Measurements from ENCODE around the gene TRPM5. TPM values are rescaled to one million over a fixed set of nuclear protein-coding genes. Genes with fewer than 3 reads are reported as not detected.

The TRPM5 gene
- polyA plus RNA-seq, 1 of the 3 experiments (the other 2 are of a cell fraction), result not detected

DNA sequence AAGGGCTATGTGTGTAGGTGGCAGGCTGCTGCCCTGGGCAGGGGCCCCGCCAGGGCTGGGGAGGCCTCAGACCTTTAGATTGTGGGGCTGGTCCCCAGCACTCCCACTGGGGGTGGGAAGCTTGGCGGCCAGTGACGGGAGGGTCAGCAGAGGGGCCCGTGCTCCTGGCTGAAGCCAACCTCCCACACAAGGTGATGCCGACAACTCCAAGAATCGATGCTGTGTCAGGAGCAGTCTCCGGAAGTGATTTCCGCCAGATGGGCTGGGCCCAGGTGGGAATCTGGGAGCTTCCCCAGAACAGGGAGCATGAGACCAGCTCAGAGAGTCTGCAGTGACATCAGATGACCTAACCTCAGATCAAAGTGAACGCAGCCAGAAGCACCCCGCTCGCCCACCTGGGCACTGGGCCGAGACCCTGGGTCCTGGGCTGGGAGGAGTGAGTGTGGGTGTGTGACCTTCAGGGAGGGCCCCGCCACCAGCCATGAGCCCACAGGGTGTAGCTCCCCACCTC is 7.7 kb downstream of the TRPM5 start:
- Histone ChIP-seq H2AFZ (ENCODE audit: low read depth) (no peak overlapping the region), H3K36me3 (replicated peaks in 1 of 2; ENCODE audit: control insufficient read depth in 1 of 2, insufficient read depth in 2 of 2, low read length in 1 of 2) (no peaks in the 10 kb centered on the region), H3K9me2 (no peaks in the 10 kb centered on the region), H3K27me3 (ENCODE audit: insufficient read depth) (no peaks in the 10 kb centered on the region), H3F3A (replicated peaks; ENCODE audit: insufficient read depth) (no peaks in the 10 kb centered on the region), H3K9me3 (no peaks in the 10 kb centered on the region), H3K27ac (ENCODE audit: low read depth in 2 of 2, low read length in 1 of 2) (no peak overlapping the region), H3K9ac (no peak overlapping the region), H3K4me1 (ENCODE audit: control insufficient read depth in 1 of 2, insufficient read depth in 2 of 2, low read depth in 1 of 2, low read length in 1 of 2) (no peaks in the 10 kb centered on the region), H3K4me2 (no peak overlapping the region), H3K79me2 (ENCODE audit: insufficient read depth) (no peaks in the 10 kb centered on the region), H3K4me3 (ENCODE audit: low read depth in 2 of 2, low read length in 1 of 2) (no peak overlapping the region), H4K20me1 (ENCODE audit: insufficient read depth) (no peaks in the 10 kb centered on the region)
- ChIA-PET CTCF (interaction anchor here (1.1 to 3.3 kb wide), 4 partner anchors 8 to 97 kb away, joined by 3 to 19 read pairs (median 12); partner anchors contain the start of gene KCNQ1), POLR2A (no interaction called here)
- 71% methylated on average over 10 of the region's 13 CpGs for WGBS (ENCODE audit: low lambda C conversion rate)
- no peak for DNase-seq
- TF ChIP-seq, protein P1, sequence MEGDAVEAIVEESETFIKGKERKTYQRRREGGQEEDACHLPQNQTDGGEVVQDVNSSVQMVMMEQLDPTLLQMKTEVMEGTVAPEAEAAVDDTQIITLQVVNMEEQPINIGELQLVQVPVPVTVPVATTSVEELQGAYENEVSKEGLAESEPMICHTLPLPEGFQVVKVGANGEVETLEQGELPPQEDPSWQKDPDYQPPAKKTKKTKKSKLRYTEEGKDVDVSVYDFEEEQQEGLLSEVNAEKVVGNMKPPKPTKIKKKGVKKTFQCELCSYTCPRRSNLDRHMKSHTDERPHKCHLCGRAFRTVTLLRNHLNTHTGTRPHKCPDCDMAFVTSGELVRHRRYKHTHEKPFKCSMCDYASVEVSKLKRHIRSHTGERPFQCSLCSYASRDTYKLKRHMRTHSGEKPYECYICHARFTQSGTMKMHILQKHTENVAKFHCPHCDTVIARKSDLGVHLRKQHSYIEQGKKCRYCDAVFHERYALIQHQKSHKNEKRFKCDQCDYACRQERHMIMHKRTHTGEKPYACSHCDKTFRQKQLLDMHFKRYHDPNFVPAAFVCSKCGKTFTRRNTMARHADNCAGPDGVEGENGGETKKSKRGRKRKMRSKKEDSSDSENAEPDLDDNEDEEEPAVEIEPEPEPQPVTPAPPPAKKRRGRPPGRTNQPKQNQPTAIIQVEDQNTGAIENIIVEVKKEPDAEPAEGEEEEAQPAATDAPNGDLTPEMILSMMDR (IDR thresholded peaks at IDR 0.05), result no peak
- TF ChIP-seq GATA2 (CRISPR knock-in tag; IDR thresholded peaks at IDR 0.05) (no peak), RCOR1 (IDR thresholded peaks at IDR 0.05; ENCODE audit: low read length) (no peak), TAF1 (IDR thresholded peaks at IDR 0.05; ENCODE audit: borderline replicate concordance, low read depth, low read length) (no peak), CHD2 (IDR thresholded peaks at IDR 0.05; ENCODE audit: low read length, partially characterized antibody) (no peak)

DNA sequence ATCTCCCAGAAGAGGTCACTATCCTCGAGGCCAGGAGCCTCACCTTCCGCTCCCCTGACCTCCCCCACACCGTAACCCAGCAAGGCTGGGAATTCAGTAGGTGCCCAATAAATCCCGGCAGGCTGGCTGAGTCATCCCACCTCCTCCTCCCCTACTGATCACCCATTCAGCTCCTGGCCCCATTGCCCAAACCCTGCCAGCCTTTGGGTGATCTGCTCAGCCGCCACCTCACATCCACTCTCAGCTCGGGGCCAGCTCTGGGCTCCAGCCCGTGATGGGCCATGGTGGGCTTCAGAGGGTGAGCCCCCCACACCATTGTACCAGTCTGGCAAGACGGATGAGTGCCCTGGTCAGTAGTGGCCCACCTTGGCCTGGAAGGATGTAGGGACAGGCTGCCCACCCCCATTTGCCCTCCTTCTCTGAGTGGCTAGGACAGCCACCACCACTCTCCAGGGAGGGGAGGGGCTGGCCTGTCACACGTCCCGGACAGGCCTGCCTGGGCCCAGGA is 8.2 kb downstream of the TRPM5 start:
- H2AFZ ChIP-seq (ENCODE audit: low read depth), result no peak overlapping the region
- H3K9ac ChIP-seq, result no peak overlapping the region
- no peaks in the 10 kb centered on the region for H3K79me2 ChIP-seq (ENCODE audit: insufficient read depth)
- ChIA-PET CTCF (interaction anchor here (1.1 to 3.3 kb wide), 4 partner anchors 9 to 97 kb away, joined by 3 to 19 read pairs (median 12); partner anchors contain the start of gene KCNQ1), POLR2A (no interaction called here)
- no peak overlapping the region for H3K4me3 ChIP-seq (ENCODE audit: low read depth in 2 of 2, low read length in 1 of 2)
- H3K27me3 ChIP-seq (ENCODE audit: insufficient read depth), result no peaks in the 10 kb centered on the region
- H3F3A ChIP-seq (replicated peaks; ENCODE audit: insufficient read depth), result no peaks in the 10 kb centered on the region
- no peak for DNase-seq
- no peaks in the 10 kb centered on the region for H4K20me1 ChIP-seq (ENCODE audit: insufficient read depth)
- H3K9me3 ChIP-seq, result no peaks in the 10 kb centered on the region
- H3K27ac ChIP-seq (ENCODE audit: low read depth in 2 of 2, low read length in 1 of 2), result no peak overlapping the region
- whole genome bisulfite sequencing (ENCODE audit: low lambda C conversion rate), result 20% methylated on average over 2 of the region's 10 CpGs
- H3K4me2 ChIP-seq, result no peak overlapping the region
- H3K4me1 ChIP-seq (ENCODE audit: control insufficient read depth in 1 of 2, insufficient read depth in 2 of 2, low read depth in 1 of 2, low read length in 1 of 2), result no peaks in the 10 kb centered on the region
- no peaks in the 10 kb centered on the region for H3K9me2 ChIP-seq
- no peaks in the 10 kb centered on the region for H3K36me3 ChIP-seq (replicated peaks in 1 of 2; ENCODE audit: control insufficient read depth in 1 of 2, insufficient read depth in 2 of 2, low read length in 1 of 2)
- TF ChIP-seq MEF2A (IDR thresholded peaks at IDR 0.05; ENCODE audit: borderline replicate concordance, low read depth) (no peak), RCOR1 (IDR thresholded peaks at IDR 0.05; ENCODE audit: low read length) (no peak), FOSL2 (IDR thresholded peaks at IDR 0.05; ENCODE audit: borderline replicate concordance, low read depth) (no peak), TAF1 (IDR thresholded peaks at IDR 0.05; ENCODE audit: borderline replicate concordance, low read depth, low read length) (no peak), MXI1 (IDR thresholded peaks at IDR 0.05; ENCODE audit: low read depth, low read length) (no peak), GABPA (IDR thresholded peaks at IDR 0.05; ENCODE audit: low read depth) (no peak), NFIC (IDR thresholded peaks at IDR 0.05; ENCODE audit: borderline replicate concordance) (no peak), YY1 (IDR thresholded peaks at IDR 0.05; ENCODE audit: low read depth) (no peak), POLR2AphosphoS5 (IDR thresholded peaks at IDR 0.05; ENCODE audit: low read depth, low read length) (no peak), RFX5 (IDR thresholded peaks at IDR 0.05; ENCODE audit: low read length) (no peak)
- TF ChIP-seq, protein P2, sequence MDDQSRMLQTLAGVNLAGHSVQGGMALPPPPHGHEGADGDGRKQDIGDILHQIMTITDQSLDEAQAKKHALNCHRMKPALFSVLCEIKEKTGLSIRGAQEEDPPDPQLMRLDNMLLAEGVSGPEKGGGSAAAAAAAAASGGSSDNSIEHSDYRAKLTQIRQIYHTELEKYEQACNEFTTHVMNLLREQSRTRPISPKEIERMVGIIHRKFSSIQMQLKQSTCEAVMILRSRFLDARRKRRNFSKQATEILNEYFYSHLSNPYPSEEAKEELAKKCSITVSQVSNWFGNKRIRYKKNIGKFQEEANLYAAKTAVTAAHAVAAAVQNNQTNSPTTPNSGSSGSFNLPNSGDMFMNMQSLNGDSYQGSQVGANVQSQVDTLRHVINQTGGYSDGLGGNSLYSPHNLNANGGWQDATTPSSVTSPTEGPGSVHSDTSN (IDR thresholded peaks at IDR 0.05), result no peak
- TF ChIP-seq, protein P3, sequence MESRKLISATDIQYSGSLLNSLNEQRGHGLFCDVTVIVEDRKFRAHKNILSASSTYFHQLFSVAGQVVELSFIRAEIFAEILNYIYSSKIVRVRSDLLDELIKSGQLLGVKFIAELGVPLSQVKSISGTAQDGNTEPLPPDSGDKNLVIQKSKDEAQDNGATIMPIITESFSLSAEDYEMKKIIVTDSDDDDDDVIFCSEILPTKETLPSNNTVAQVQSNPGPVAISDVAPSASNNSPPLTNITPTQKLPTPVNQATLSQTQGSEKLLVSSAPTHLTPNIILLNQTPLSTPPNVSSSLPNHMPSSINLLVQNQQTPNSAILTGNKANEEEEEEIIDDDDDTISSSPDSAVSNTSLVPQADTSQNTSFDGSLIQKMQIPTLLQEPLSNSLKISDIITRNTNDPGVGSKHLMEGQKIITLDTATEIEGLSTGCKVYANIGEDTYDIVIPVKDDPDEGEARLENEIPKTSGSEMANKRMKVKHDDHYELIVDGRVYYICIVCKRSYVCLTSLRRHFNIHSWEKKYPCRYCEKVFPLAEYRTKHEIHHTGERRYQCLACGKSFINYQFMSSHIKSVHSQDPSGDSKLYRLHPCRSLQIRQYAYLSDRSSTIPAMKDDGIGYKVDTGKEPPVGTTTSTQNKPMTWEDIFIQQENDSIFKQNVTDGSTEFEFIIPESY (IDR thresholded peaks at IDR 0.05; ENCODE audit: borderline replicate concordance, low read depth), result no peak
- TF ChIP-seq, protein P4, sequence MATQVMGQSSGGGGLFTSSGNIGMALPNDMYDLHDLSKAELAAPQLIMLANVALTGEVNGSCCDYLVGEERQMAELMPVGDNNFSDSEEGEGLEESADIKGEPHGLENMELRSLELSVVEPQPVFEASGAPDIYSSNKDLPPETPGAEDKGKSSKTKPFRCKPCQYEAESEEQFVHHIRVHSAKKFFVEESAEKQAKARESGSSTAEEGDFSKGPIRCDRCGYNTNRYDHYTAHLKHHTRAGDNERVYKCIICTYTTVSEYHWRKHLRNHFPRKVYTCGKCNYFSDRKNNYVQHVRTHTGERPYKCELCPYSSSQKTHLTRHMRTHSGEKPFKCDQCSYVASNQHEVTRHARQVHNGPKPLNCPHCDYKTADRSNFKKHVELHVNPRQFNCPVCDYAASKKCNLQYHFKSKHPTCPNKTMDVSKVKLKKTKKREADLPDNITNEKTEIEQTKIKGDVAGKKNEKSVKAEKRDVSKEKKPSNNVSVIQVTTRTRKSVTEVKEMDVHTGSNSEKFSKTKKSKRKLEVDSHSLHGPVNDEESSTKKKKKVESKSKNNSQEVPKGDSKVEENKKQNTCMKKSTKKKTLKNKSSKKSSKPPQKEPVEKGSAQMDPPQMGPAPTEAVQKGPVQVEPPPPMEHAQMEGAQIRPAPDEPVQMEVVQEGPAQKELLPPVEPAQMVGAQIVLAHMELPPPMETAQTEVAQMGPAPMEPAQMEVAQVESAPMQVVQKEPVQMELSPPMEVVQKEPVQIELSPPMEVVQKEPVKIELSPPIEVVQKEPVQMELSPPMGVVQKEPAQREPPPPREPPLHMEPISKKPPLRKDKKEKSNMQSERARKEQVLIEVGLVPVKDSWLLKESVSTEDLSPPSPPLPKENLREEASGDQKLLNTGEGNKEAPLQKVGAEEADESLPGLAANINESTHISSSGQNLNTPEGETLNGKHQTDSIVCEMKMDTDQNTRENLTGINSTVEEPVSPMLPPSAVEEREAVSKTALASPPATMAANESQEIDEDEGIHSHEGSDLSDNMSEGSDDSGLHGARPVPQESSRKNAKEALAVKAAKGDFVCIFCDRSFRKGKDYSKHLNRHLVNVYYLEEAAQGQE (IDR thresholded peaks at IDR 0.05; ENCODE audit: low read depth, low read length), result no peak
- TF ChIP-seq, protein P5, sequence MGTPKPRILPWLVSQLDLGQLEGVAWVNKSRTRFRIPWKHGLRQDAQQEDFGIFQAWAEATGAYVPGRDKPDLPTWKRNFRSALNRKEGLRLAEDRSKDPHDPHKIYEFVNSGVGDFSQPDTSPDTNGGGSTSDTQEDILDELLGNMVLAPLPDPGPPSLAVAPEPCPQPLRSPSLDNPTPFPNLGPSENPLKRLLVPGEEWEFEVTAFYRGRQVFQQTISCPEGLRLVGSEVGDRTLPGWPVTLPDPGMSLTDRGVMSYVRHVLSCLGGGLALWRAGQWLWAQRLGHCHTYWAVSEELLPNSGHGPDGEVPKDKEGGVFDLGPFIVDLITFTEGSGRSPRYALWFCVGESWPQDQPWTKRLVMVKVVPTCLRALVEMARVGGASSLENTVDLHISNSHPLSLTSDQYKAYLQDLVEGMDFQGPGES (IDR thresholded peaks at IDR 0.05; ENCODE audit: low read depth, low read length), result no peak

All from SK-N-SH (cell line).